ENCODE results near the gene SUOX. TPM values are rescaled to one million over a fixed set of nuclear protein-coding genes. Genes with fewer than 3 reads are reported as not detected.

Gene SUOX
- total and polyA plus RNA-seq, 2 donors (not counting 1 experiment from before 2014, with no cell fraction given), result 11.1 to 11.6 TPM

GRCh38 chr12:55970775-55971174 lies 26.3 kb upstream of the SUOX start:
- Histone ChIP-seq H3K4me3 (replicated peaks in 1 of 4; ENCODE audit: control extremely low read depth in 1 of 4, insufficient read depth in 1 of 4, low read depth in 3 of 4, low read length in 4 of 4) (no peak overlapping the region), H3K79me2 (ENCODE audit: control insufficient read depth, insufficient read depth, low read length) (peaks cover 41% of the 10 kb centered on the region), H2AFZ (ENCODE audit: low read length) (no peak overlapping the region), H3K36me3 (ENCODE audit: control insufficient read depth, insufficient read depth, low read length) (peaks cover 2% of the 10 kb centered on the region), H3K4me2 (ENCODE audit: extremely low read depth, insufficient read depth, low read length) (no peak overlapping the region), H3K27ac (ENCODE audit: insufficient read depth, low read length) (peak overlapping the region; percentile 94), H4K20me1 (ENCODE audit: control insufficient read depth, extremely low read depth, insufficient read depth, low read length) (no peaks in the 10 kb centered on the region), H3K27me3 (ENCODE audit: control insufficient read depth, insufficient read depth, low read length) (no peaks in the 10 kb centered on the region), H3K4me1 (ENCODE audit: control insufficient read depth, extremely low read depth, insufficient read depth, low read length) (peaks cover 12% of the 10 kb centered on the region), H3K9me3 (ENCODE audit: control insufficient read depth, insufficient read depth, low read depth, low read length) (no peaks in the 10 kb centered on the region), H3K9ac (ENCODE audit: insufficient read depth, low read length) (no peak overlapping the region)
- TF ChIP-seq EZH2 (IDR thresholded peaks at IDR 0.05; ENCODE audit: low read length, missing control alignments) (no peak), CTCF (conservative IDR thresholded peaks at IDR 0.05 in 1 of 2, IDR thresholded peaks at IDR 0.05 in 1 of 2; ENCODE audit: low read depth in 1 of 2, low read length in 2 of 2) (no peak)
- peak; percentile 8 to 58 for DNase-seq (ENCODE audit: low read depth in 2 of 2)

GRCh38 chr12:55972042-55972441 lies 25.0 kb upstream of the SUOX start:
- Histone ChIP-seq H3K4me3 (replicated peaks in 1 of 4; ENCODE audit: control extremely low read depth in 1 of 4, insufficient read depth in 1 of 4, low read depth in 3 of 4, low read length in 4 of 4) (peak overlapping the region in 3 of 4 experiments; percentile 54 to 95 (median 77)), H2AFZ (ENCODE audit: low read length) (no peak overlapping the region), H3K9me3 (ENCODE audit: control insufficient read depth, insufficient read depth, low read depth, low read length) (no peaks in the 10 kb centered on the region), H3K4me1 (ENCODE audit: control insufficient read depth, extremely low read depth, insufficient read depth, low read length) (peaks cover 11% of the 10 kb centered on the region), H4K20me1 (ENCODE audit: control insufficient read depth, extremely low read depth, insufficient read depth, low read length) (no peaks in the 10 kb centered on the region), H3K27ac (ENCODE audit: insufficient read depth, low read length) (peak overlapping the region; percentile 94), H3K9ac (ENCODE audit: insufficient read depth, low read length) (peak overlapping the region; percentile 16), H3K4me2 (ENCODE audit: extremely low read depth, insufficient read depth, low read length) (peak overlapping the region; percentile 92), H3K79me2 (ENCODE audit: control insufficient read depth, insufficient read depth, low read length) (peaks cover 50% of the 10 kb centered on the region), H3K27me3 (ENCODE audit: control insufficient read depth, insufficient read depth, low read length) (no peaks in the 10 kb centered on the region), H3K36me3 (ENCODE audit: control insufficient read depth, insufficient read depth, low read length) (peaks cover 2% of the 10 kb centered on the region)
- peak; percentile 58 to 73 for DNase-seq (ENCODE audit: low read depth in 2 of 2)
- no peak for TF ChIP-seq CTCF (conservative IDR thresholded peaks at IDR 0.05 in 1 of 2, IDR thresholded peaks at IDR 0.05 in 1 of 2; ENCODE audit: low read depth in 1 of 2, low read length in 2 of 2)
- TF ChIP-seq EZH2 (IDR thresholded peaks at IDR 0.05; ENCODE audit: low read length, missing control alignments), result no peak

- Histone ChIP-seq H3K4me3 (replicated peaks in 1 of 4; ENCODE audit: control extremely low read depth in 1 of 4, insufficient read depth in 1 of 4, low read depth in 3 of 4, low read length in 4 of 4) (peak overlapping the region; percentile 54 to 95 (median 72)), H2AFZ (ENCODE audit: low read length) (no peak overlapping the region), H3K9ac (ENCODE audit: insufficient read depth, low read length) (peak overlapping the region; percentile 74), H3K79me2 (ENCODE audit: control insufficient read depth, insufficient read depth, low read length) (peaks cover 50% of the 10 kb centered on the region), H3K4me2 (ENCODE audit: extremely low read depth, insufficient read depth, low read length) (peak overlapping the region; percentile 92), H3K36me3 (ENCODE audit: control insufficient read depth, insufficient read depth, low read length) (peaks cover 2% of the 10 kb centered on the region), H3K27me3 (ENCODE audit: control insufficient read depth, insufficient read depth, low read length) (no peaks in the 10 kb centered on the region), H4K20me1 (ENCODE audit: control insufficient read depth, extremely low read depth, insufficient read depth, low read length) (no peaks in the 10 kb centered on the region), H3K27ac (ENCODE audit: insufficient read depth, low read length) (peak overlapping the region; percentile 94), H3K9me3 (ENCODE audit: control insufficient read depth, insufficient read depth, low read depth, low read length) (no peaks in the 10 kb centered on the region), H3K4me1 (ENCODE audit: control insufficient read depth, extremely low read depth, insufficient read depth, low read length) (peaks cover 11% of the 10 kb centered on the region)
- no peak for DNase-seq (ENCODE audit: low read depth in 2 of 2)
- TF ChIP-seq CTCF (conservative IDR thresholded peaks at IDR 0.05 in 1 of 2, IDR thresholded peaks at IDR 0.05 in 1 of 2; ENCODE audit: low read depth in 1 of 2, low read length in 2 of 2) (no peak), EZH2 (IDR thresholded peaks at IDR 0.05; ENCODE audit: low read length, missing control alignments) (no peak)
Observed at GRCh38 chr12:55972456-55972855, 24.6 kb upstream of the SUOX start.
